B cell (primary cell): ENCODE measurements around the gene DIPK1B. TPM values are rescaled to one million over a fixed set of nuclear protein-coding genes. Genes with fewer than 3 reads are reported as not detected.
A peak's percentile ranks its signal among the peaks of the same experiment; 100 is the strongest.

Experiments
- ATAC-seq: fragments of 200-7000 bp; cut with Tn5 transposase; one replicate; pipeline ENCODE4 v1.10.0; 2021; ENCODE audit warnings: low read depth, mild to moderate bottlenecking, moderate number of reproducible peaks, moderate library complexity
- CTCF ChIA-PET: fragments of 350-600 bp; sonication (Branson Sonifier 250); formaldehyde crosslinking; loops from one replicate; lab custom pipeline; 2021; ENCODE audit warnings: antibody characterized with exemption, inconsistent platforms; lab: Charles Lee
- POLR2A ChIA-PET: fragments of 350-600 bp; sonication (Branson Sonifier 250); formaldehyde crosslinking; loops from one replicate; lab custom pipeline; 2021; ENCODE audit warnings: antibody characterized with exemption; lab: Charles Lee
- DNase-seq: peaks from one replicate; pipeline ENCODE4 v3.0.0; 2013
- H2AFZ ChIP-seq: 2 replicates; pipeline ENCODE4 v1.6.1; 2012; ENCODE audit warnings: mild to moderate bottlenecking, low read depth, low read length; ENCODE audit not compliant: insufficient read depth, poor library complexity, severe bottlenecking
- H3K27ac ChIP-seq, 2 donors: 1 replicate in 1 of 2; 2 replicates in 1 of 2; pipeline ENCODE4 v1.5.1; 2012 to 2013; ENCODE audit warnings: low read length in 2 of 2, mild to moderate bottlenecking in 2 of 2, moderate library complexity in 1 of 2
- H3K27me3 ChIP-seq, 4 experiments: fragments of 200-600 bp in 1 of 4; sonication (generic) in 1 of 4; replicated peaks in 1 of 4; 1 replicate in 2 of 4; 2 replicates in 2 of 4; pipeline versions ENCODE4 v1.6.1 to v1.7.0; 2013 to 2016; ENCODE audit warnings: low read length in 3 of 4, mild to moderate bottlenecking in 2 of 4, mixed read lengths in 1 of 4, moderate library complexity in 1 of 4; ENCODE audit not compliant: insufficient read depth in 4 of 4, control insufficient read depth in 3 of 4; ENCODE audit errors: control extremely low read depth in 1 of 4
- H3K36me3 ChIP-seq, 2 experiments: replicated peaks in 1 of 2; 1 replicate in 1 of 2; 2 replicates in 1 of 2; pipeline versions ENCODE4 v1.6.1 to v1.7.1; 2013; ENCODE audit warnings: low read length in 1 of 2; ENCODE audit not compliant: insufficient read depth in 2 of 2, control insufficient read depth in 1 of 2; ENCODE audit errors: control extremely low read depth in 1 of 2, extremely low read depth in 1 of 2
- H3K4me1 ChIP-seq, 2 donors: fragments of 200-600 bp in 1 of 2; sonication (generic) in 1 of 2; 1 replicate in 1 of 2; 2 replicates in 1 of 2; pipeline versions ENCODE4 v1.5.1 to v1.6.1; 2013 to 2017; ENCODE audit warnings: low read length in 2 of 2; ENCODE audit not compliant: control insufficient read depth in 2 of 2, insufficient read depth in 2 of 2
- H3K4me2 ChIP-seq: replicated peaks from 2 replicates; pipeline ENCODE3; 2012; ENCODE audit warnings: mild to moderate bottlenecking, low read depth, low read length; ENCODE audit not compliant: poor library complexity, severe bottlenecking
- H3K4me3 ChIP-seq, 5 experiments: fragments of 200-600 bp in 1 of 5; sonication (generic) in 1 of 5; 1 replicate in 3 of 5; 2 replicates in 2 of 5; pipeline versions ENCODE4 v1.5.1 to v1.7.0; 2011 to 2016; ENCODE audit warnings: low read length in 4 of 5, mild to moderate bottlenecking in 4 of 5, low read depth in 2 of 5, control low read depth in 1 of 5, moderate library complexity in 1 of 5; ENCODE audit not compliant: insufficient read depth in 1 of 5; ENCODE audit errors: control extremely low read depth in 1 of 5, extremely low read depth in 1 of 5
- H3K79me2 ChIP-seq: fragments of 200-600 bp; sonication (generic); one replicate; pipeline ENCODE4 v1.6.0; 2016; ENCODE audit warnings: low read length; ENCODE audit not compliant: control insufficient read depth, insufficient read depth
- H3K9ac ChIP-seq: fragments of 200-600 bp; sonication (generic); 2 replicates; pipeline ENCODE4 v1.6.1; 2017; ENCODE audit warnings: mild to moderate bottlenecking, low read length, moderate library complexity
- H3K9me3 ChIP-seq, 3 donors: one replicate each; pipeline versions ENCODE4 v1.6.1 to v1.7.1; 2013; ENCODE audit warnings: low read length in 2 of 3; ENCODE audit not compliant: control insufficient read depth in 2 of 3, insufficient read depth in 1 of 3; ENCODE audit errors: control extremely low read depth in 1 of 3
- H4K20me1 ChIP-seq: 2 replicates; pipeline ENCODE4 v1.6.0; 2012; ENCODE audit warnings: mild to moderate bottlenecking, low read length; ENCODE audit not compliant: insufficient read depth, control insufficient read depth, poor library complexity, severe bottlenecking
- H3K27ac Mint-ChIP-seq: one replicate; pipeline ENCODE4 v1.8.0; 2021; ENCODE audit warnings: mixed read lengths
- H3K27me3 Mint-ChIP-seq: one replicate; pipeline ENCODE4 v1.8.0; 2021; ENCODE audit warnings: mixed read lengths
- H3K4me1 Mint-ChIP-seq: one replicate; pipeline ENCODE4 v1.8.0; 2021; ENCODE audit warnings: mixed read lengths
- H3K4me3 Mint-ChIP-seq: one replicate; pipeline ENCODE4 v1.8.0; 2021; ENCODE audit warnings: mixed read lengths
- H3K9me3 Mint-ChIP-seq: one replicate; pipeline ENCODE4 v1.8.0; 2022; ENCODE audit warnings: mixed read lengths; ENCODE audit not compliant: insufficient read depth
- CTCF ChIP-seq: fragments of 200-600 bp; IDR thresholded peaks from one replicate; pipeline ENCODE4 v1.8.0; 2022; ENCODE audit warnings: antibody characterized with exemption, mild to moderate bottlenecking
- EZH2 ChIP-seq: IDR thresholded peaks from 2 replicates; pipeline ENCODE4 v1.6.1; 2012; ENCODE audit warnings: borderline replicate concordance, low read depth, mild to moderate bottlenecking, moderate library complexity, low read length; ENCODE audit not compliant: insufficient read depth, poor library complexity, severe bottlenecking
- WGBS: methylation state at CpG from one replicate; pipeline ENCODE4 v1.1.5; 2013; ENCODE audit warnings: missing lambda C conversion rate; ENCODE audit not compliant: insufficient coverage; 5-methylcytosine and 5-hydroxymethylcytosine counted together
- intact Hi-C: fragments of 100-400 bp; cut with micrococcal nuclease; formaldehyde crosslinking; loops from one replicate; pipeline ENCODE4 v1.10.0; 2022
- polyA plus RNA-seq: library from polyadenylated mRNA; depleted of rRNA; stranded (reverse); fragments of >200 nt; gene quantifications from 2 replicates; pipeline ENCODE4 v1.2.3, GENCODE V29; 2012
- total RNA-seq, 2 donors: library from RNA; stranded (reverse); fragments of 120-200 nt in 1 of 2; gene quantifications; 1 replicate in 1 of 2; 2 replicates in 1 of 2; pipeline versions ENCODE4 v1.2.3 to v1.2.4, GENCODE V29; 2013 to 2022

Gene DIPK1B
- total and polyA plus RNA-seq, 2 donors (not counting 1 experiment from before 2014, with no cell fraction given) = 9.6 TPM

GRCh38 chr9:136741883-136742571 lies 29.7 kb downstream of the DIPK1B start:
- Mint-ChIP-seq H3K27me3 (no peaks in the 10 kb centered on the region), H3K4me3 (peak overlapping the region; percentile 91), H3K27ac (peak overlapping the region; percentile 94), H3K9me3 (no peaks in the 10 kb centered on the region), H3K4me1 (peaks cover 43% of the 10 kb centered on the region)
- intact Hi-C loops = loop anchor here (1.0 to 2.0 kb wide), 2 partner anchors 7 to 17 kb away; partner anchors contain the start of gene LCN8
- Histone ChIP-seq H3K36me3 (peaks cover 0 to 19% of the 10 kb centered on the region in 2 experiments), H3K27me3 (no peaks in the 10 kb centered on the region), H2AFZ (peak overlapping the region; percentile 80), H3K27ac (peak overlapping the region; percentile 82 to 83), H4K20me1 (peaks cover 32% of the 10 kb centered on the region), H3K9ac (peak overlapping the region; percentile 94), H3K79me2 (peaks cover 36% of the 10 kb centered on the region), H3K4me3 (peak overlapping the region; percentile 31 to 97 (median 77)), H3K4me1 (peaks cover 26 to 48% of the 10 kb centered on the region in 2 donors), H3K4me2 (peak overlapping the region; percentile 91), H3K9me3 (no peaks in the 10 kb centered on the region)
- TF ChIP-seq CTCF = no peak
- TF ChIP-seq EZH2 = no peak
- DNase-seq = peak; percentile 66
- 1% methylated on average over 27 of the region's 32 CpGs for WGBS
- ChIA-PET POLR2A (interaction anchor here (0.6 to 3.4 kb wide), 8 partner anchors 8 to 58 kb away, joined by 3 to 53 read pairs (median 8); partner anchors contain the start of gene LCN8), CTCF (interaction anchor here (0.7 to 3.9 kb wide), 9 partner anchors 13 to 256 kb away, joined by 3 to 46 read pairs (median 5); partner anchors contain the start of gene LCN8)
- peak; percentile 75 for ATAC-seq
